ENCODE results near the gene OR1A2.

The OR1A2 gene

GRCh38 chr17:3207367-3207766 is 10.0 kb downstream of the OR1A2 start, which contains the start of gene OR1A1:
Gene OR1A1, plus strand, starts transcription at chr17:3207667. Its CDS starts 7,954 bp downstream, at chr17:3215621.
- no peak for TF ChIP-seq RAD21 (IDR thresholded peaks at IDR 0.05; ENCODE audit: low read depth)
- no peak for TF ChIP-seq CREB1 (IDR thresholded peaks at IDR 0.05; ENCODE audit: low read depth)
- no peak for TF ChIP-seq CEBPB (IDR thresholded peaks at IDR 0.05)
- TF ChIP-seq REST (IDR thresholded peaks at IDR 0.05; ENCODE audit: low read depth), result no peak
- no peak for TF ChIP-seq TCF12 (IDR thresholded peaks at IDR 0.05; ENCODE audit: low read depth)
- TF ChIP-seq TEAD4 (IDR thresholded peaks at IDR 0.05), result no peak
- no peak for TF ChIP-seq YY1 (IDR thresholded peaks at IDR 0.05; ENCODE audit: low read depth)
- no peak for TF ChIP-seq TAF1 (IDR thresholded peaks at IDR 0.05; ENCODE audit: low read depth)
- TF ChIP-seq ZBTB7A (IDR thresholded peaks at IDR 0.05; ENCODE audit: low read depth), result no peak
- no peak for TF ChIP-seq FOXM1 (IDR thresholded peaks at IDR 0.05; ENCODE audit: borderline replicate concordance, low read depth)
- no peak for TF ChIP-seq NFIC (IDR thresholded peaks at IDR 0.05)
- TF ChIP-seq USF1 (IDR thresholded peaks at IDR 0.05), result no peak
- TF ChIP-seq EP300 (IDR thresholded peaks at IDR 0.05; ENCODE audit: borderline replicate concordance), result no peak
- no peak for TF ChIP-seq MAX (IDR thresholded peaks at IDR 0.05)
- no peak for TF ChIP-seq EGR1 (IDR thresholded peaks at IDR 0.05)

- TF ChIP-seq TEAD4 (IDR thresholded peaks at IDR 0.05), result no peak
Measured at GRCh38 chr17:3208484-3208883, 11.2 kb downstream of the OR1A2 start.

GRCh38 chr17:3213001-3213400 is 15.7 kb downstream of the OR1A2 start:
- TF ChIP-seq USF1 (IDR thresholded peaks at IDR 0.05) (no peak), FOXM1 (IDR thresholded peaks at IDR 0.05; ENCODE audit: borderline replicate concordance, low read depth) (no peak), CEBPB (IDR thresholded peaks at IDR 0.05) (no peak), YY1 (IDR thresholded peaks at IDR 0.05; ENCODE audit: low read depth) (no peak), ZBTB7A (IDR thresholded peaks at IDR 0.05; ENCODE audit: low read depth) (no peak), TEAD4 (IDR thresholded peaks at IDR 0.05) (no peak), REST (IDR thresholded peaks at IDR 0.05; ENCODE audit: low read depth) (no peak), TCF12 (IDR thresholded peaks at IDR 0.05; ENCODE audit: low read depth) (no peak)

GRCh38 chr17:3213587-3213986 is 16.3 kb downstream of the OR1A2 start:
- TF ChIP-seq USF1 (IDR thresholded peaks at IDR 0.05) (peak; percentile 82), CEBPB (IDR thresholded peaks at IDR 0.05) (no peak)

GRCh38 chr17:3221850-3222249 is 24.5 kb downstream of the OR1A2 start:
- TF ChIP-seq REST (IDR thresholded peaks at IDR 0.05; ENCODE audit: low read depth), result no peak
- TF ChIP-seq CREB1 (IDR thresholded peaks at IDR 0.05; ENCODE audit: low read depth), result no peak
- no peak for TF ChIP-seq EP300 (IDR thresholded peaks at IDR 0.05; ENCODE audit: borderline replicate concordance)
- no peak for TF ChIP-seq TEAD4 (IDR thresholded peaks at IDR 0.05)
- no peak for TF ChIP-seq USF1 (IDR thresholded peaks at IDR 0.05)
- TF ChIP-seq CEBPB (IDR thresholded peaks at IDR 0.05), result no peak
- TF ChIP-seq NFIC (IDR thresholded peaks at IDR 0.05), result no peak
- TF ChIP-seq RAD21 (IDR thresholded peaks at IDR 0.05; ENCODE audit: low read depth), result no peak
- no peak for TF ChIP-seq TAF1 (IDR thresholded peaks at IDR 0.05; ENCODE audit: low read depth)
- no peak for TF ChIP-seq FOXM1 (IDR thresholded peaks at IDR 0.05; ENCODE audit: borderline replicate concordance, low read depth)
- TF ChIP-seq TCF12 (IDR thresholded peaks at IDR 0.05; ENCODE audit: low read depth), result no peak
- TF ChIP-seq ZBTB7A (IDR thresholded peaks at IDR 0.05; ENCODE audit: low read depth), result no peak
- TF ChIP-seq EGR1 (IDR thresholded peaks at IDR 0.05), result no peak
- no peak for TF ChIP-seq MAX (IDR thresholded peaks at IDR 0.05)
- TF ChIP-seq YY1 (IDR thresholded peaks at IDR 0.05; ENCODE audit: low read depth), result no peak

All from Ishikawa (cell line).